Measurements from ENCODE around the gene LUC7L.

LUC7L gene

GRCh38 chr16:152141-153128 is 76.8 kb downstream of the LUC7L start, which contains the start of gene HBZ:
HBZ (plus strand) TSS chr16:152644; CDS start chr16:152910, 266 bp downstream.
- no peak for TF ChIP-seq CTCF (conservative IDR thresholded peaks at IDR 0.05; ENCODE audit: low read length)
- no peak for DNase-seq (ENCODE audit: low read depth)
- H3K4me3 ChIP-seq (ENCODE audit: low read length) = no peak within 1 kb of the TSS

GRCh38 chr16:149024-149660 is 80.1 kb downstream of the LUC7L start:
- no peak for TF ChIP-seq CTCF (conservative IDR thresholded peaks at IDR 0.05; ENCODE audit: low read length)
- DNase-seq (ENCODE audit: low read depth) = peak; percentile 28
- H3K4me3 ChIP-seq (ENCODE audit: low read length) = no peak overlapping the region

- TF ChIP-seq CTCF (conservative IDR thresholded peaks at IDR 0.05; ENCODE audit: low read length) = no peak
- DNase-seq (ENCODE audit: low read depth) = no peak
- no peak overlapping the region for H3K4me3 ChIP-seq (ENCODE audit: low read length)
Measured at GRCh38 chr16:146646-147045, 82.6 kb downstream of the LUC7L start.

GRCh38 chr16:144797-145252 is 84.4 kb downstream of the LUC7L start:
- no peak for DNase-seq (ENCODE audit: low read depth)
- H3K4me3 ChIP-seq (ENCODE audit: low read length) = no peak overlapping the region
- TF ChIP-seq CTCF (conservative IDR thresholded peaks at IDR 0.05; ENCODE audit: low read length) = no peak

- TF ChIP-seq CTCF (conservative IDR thresholded peaks at IDR 0.05; ENCODE audit: low read length) = no peak
- peak; percentile 18 for DNase-seq (ENCODE audit: low read depth)
- H3K4me3 ChIP-seq (ENCODE audit: low read length) = no peak overlapping the region
Measured at GRCh38 chr16:143456-143855, 85.8 kb downstream of the LUC7L start.

GRCh38 chr16:143047-143446 is 86.2 kb downstream of the LUC7L start:
- no peak for DNase-seq (ENCODE audit: low read depth)
- TF ChIP-seq CTCF (conservative IDR thresholded peaks at IDR 0.05; ENCODE audit: low read length) = no peak
- no peak overlapping the region for H3K4me3 ChIP-seq (ENCODE audit: low read length)

Data from AG10803 (cell line).